Osteoblast (primary cell): ENCODE measurements around the gene ITGA7. TPM values are rescaled to one million over a fixed set of nuclear protein-coding genes. Genes with fewer than 3 reads are reported as not detected.

Source experiments
- DNase-seq: peaks from one replicate; pipeline ENCODE4 v3.0.0; 2011; ENCODE audit warnings: low spot score, mixed read lengths; ENCODE audit not compliant: insufficient read length; ENCODE audit errors: missing footprints
- H2AFZ ChIP-seq: 2 replicates; pipeline ENCODE4 v1.6.0; 2011; ENCODE audit warnings: mild to moderate bottlenecking, low read length
- H3K27ac ChIP-seq: 2 replicates; pipeline ENCODE4 v1.5.1; 2011; ENCODE audit warnings: mild to moderate bottlenecking, low read depth, low read length, moderate library complexity
- H3K27me3 ChIP-seq: 2 replicates; pipeline ENCODE4 v1.6.0; 2012; ENCODE audit warnings: mild to moderate bottlenecking, control low read depth, inconsistent platforms, low read length, moderate library complexity; ENCODE audit not compliant: insufficient read depth
- H3K36me3 ChIP-seq: 2 replicates; pipeline ENCODE4 v1.5.1; 2011; ENCODE audit warnings: mild to moderate bottlenecking, low read length, control low read depth, moderate library complexity; ENCODE audit not compliant: insufficient read depth
- H3K4me1 ChIP-seq: 2 replicates; pipeline ENCODE4 v1.5.1; 2011; ENCODE audit warnings: mild to moderate bottlenecking, low read length, control low read depth, moderate library complexity; ENCODE audit not compliant: insufficient read depth
- H3K4me2 ChIP-seq: 2 replicates; pipeline ENCODE4 v1.6.0; 2011; ENCODE audit warnings: mild to moderate bottlenecking, low read length; ENCODE audit not compliant: insufficient read depth
- H3K4me3 ChIP-seq: fragments of 200-600 bp; sonication (generic); 3 replicates; pipeline ENCODE4 v1.5.1; 2012; ENCODE audit warnings: mild to moderate bottlenecking, low read length, inconsistent platforms; ENCODE audit not compliant: insufficient read depth
- H3K79me2 ChIP-seq: 2 replicates; pipeline ENCODE4 v1.6.0; 2012; ENCODE audit warnings: mild to moderate bottlenecking, low read length, control low read depth, inconsistent platforms; ENCODE audit not compliant: insufficient read depth
- H3K9me3 ChIP-seq: 2 replicates; pipeline ENCODE4 v1.5.1; 2011; ENCODE audit warnings: low read depth, low read length, control low read depth
- H4K20me1 ChIP-seq: 2 replicates; pipeline ENCODE4 v1.6.0; 2012; ENCODE audit warnings: mild to moderate bottlenecking, low read length, control low read depth; ENCODE audit not compliant: insufficient read depth
- CTCF ChIP-seq: IDR thresholded peaks from 2 replicates; pipeline ENCODE4 v1.5.1; 2011; ENCODE audit warnings: mild to moderate bottlenecking, low read depth, low read length, moderate library complexity; ENCODE audit errors: extremely low read depth
- total RNA-seq: library from RNA; depleted of rRNA; stranded (reverse); fragments of >200 nt; gene quantifications from 2 replicates; pipeline ENCODE4 v1.2.3, GENCODE V29; 2012

ITGA7 gene
- total RNA-seq, 1 donor, result 22.4 TPM

DNA sequence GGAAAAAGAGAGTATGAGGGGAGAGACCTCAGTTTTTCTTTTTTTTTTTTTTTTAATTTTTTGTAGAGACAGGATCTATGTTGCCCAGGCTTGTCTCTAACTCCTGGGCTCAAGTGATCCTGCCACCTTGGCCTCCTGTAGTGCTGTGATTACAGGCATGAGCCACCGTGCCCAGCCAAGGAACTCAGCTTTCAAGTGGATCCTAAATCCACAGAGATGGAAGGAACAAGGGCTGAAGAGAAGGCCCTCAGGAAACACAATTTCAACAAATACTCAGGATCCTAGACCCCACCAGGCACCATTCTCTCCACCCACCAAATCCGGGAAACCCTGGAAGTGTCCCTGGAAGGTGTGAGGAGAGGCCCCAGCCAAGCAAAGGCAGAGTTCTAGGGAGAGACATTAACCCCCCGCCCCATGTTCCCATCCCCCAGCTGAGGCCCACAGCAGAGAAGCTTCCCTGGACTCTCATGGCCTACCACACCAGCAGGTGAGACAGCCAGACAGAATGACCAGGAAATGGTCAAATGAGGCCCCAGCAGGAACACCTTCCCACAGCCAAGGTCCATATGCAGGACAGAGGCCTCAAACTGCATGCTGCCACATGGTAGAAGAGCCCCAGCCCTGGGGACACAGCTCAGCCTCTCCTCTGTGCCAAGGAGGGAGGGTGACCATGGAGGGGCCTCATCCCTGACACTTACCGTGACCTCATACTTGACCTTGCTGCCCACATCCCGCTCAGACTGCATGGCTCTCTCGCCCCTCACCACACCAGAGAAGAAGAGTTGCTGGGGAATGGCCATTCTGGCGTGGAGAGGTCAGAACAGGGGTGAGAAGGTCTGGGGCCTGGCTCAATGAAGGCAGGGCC, 14.1 kb downstream of the ITGA7 start:
- Histone ChIP-seq H3K27ac (no peak overlapping the region), H3K4me2 (no peak overlapping the region), H3K79me2 (peaks cover 2% of the 10 kb centered on the region), H3K36me3 (peaks cover 84% of the 10 kb centered on the region), H3K4me1 (no peaks in the 10 kb centered on the region), H2AFZ (no peak overlapping the region), H3K27me3 (no peaks in the 10 kb centered on the region), H3K9me3 (no peaks in the 10 kb centered on the region), H4K20me1 (peaks cover 13% of the 10 kb centered on the region), H3K4me3 (no peak overlapping the region)
- no peak for TF ChIP-seq CTCF
- DNase-seq, result peak; percentile 75

GRCh38 chr12:55692631-55693322, 14.9 kb downstream of the ITGA7 start:
- Histone ChIP-seq H3K36me3 (peaks cover 84% of the 10 kb centered on the region), H3K4me3 (no peak overlapping the region), H3K9me3 (no peaks in the 10 kb centered on the region), H3K79me2 (no peaks in the 10 kb centered on the region), H3K27me3 (no peaks in the 10 kb centered on the region), H3K4me1 (no peaks in the 10 kb centered on the region), H3K27ac (no peak overlapping the region), H4K20me1 (peaks cover 13% of the 10 kb centered on the region), H2AFZ (no peak overlapping the region), H3K4me2 (no peak overlapping the region)
- TF ChIP-seq CTCF, result no peak
- peak; percentile 69 for DNase-seq

DNA sequence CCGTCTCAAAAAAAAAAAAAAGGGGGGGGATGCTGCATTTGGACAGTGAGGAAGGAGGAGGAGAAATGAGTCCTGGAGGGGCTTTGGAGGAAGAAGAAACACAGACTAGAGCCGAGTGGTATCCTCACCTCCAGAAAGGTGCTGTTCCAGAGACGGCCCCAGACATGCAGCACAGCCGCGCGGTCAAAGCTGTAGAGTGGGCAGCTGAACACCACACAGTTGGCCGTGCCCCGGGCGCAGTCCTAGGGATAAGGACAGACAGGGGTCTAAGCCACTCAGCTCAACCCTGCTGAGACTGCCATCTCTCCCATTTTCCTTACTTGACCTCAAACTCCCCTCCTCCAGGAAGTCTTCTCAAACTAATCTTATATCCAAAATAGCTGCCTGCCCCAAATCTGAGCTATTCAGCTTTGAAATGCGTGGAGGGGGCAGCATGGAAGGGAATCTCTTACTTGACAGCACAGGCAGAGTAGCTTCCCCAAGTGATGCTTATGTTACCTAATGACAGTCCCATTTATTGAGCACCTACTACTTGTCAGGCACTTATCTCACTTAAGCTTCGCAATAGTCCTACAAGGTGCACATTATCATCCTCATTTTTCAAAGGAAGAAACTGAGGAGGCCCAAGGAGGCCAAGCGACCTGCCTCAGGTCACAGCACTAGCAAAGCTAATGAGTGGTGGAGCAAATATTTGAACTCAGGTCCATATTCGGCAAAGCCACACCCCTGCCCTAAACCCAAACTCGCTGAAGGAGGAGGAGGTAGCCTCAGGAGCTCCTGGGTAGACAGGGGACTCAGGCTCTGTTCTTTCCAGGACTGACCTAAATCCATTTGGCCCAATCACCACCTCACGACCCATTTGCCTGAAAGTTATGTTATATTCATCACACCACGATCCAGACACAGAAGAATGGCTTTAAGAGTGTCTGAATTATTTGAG, 18.7 kb downstream of the ITGA7 start:
- H3K4me1 ChIP-seq, result no peaks in the 10 kb centered on the region
- no peaks in the 10 kb centered on the region for H3K27me3 ChIP-seq
- no peaks in the 10 kb centered on the region for H3K79me2 ChIP-seq
- no peaks in the 10 kb centered on the region for H3K9me3 ChIP-seq
- no peak for DNase-seq
- no peak overlapping the region for H3K4me2 ChIP-seq
- TF ChIP-seq CTCF, result no peak
- H4K20me1 ChIP-seq, result peaks cover 15% of the 10 kb centered on the region
- H3K36me3 ChIP-seq, result peaks cover 70% of the 10 kb centered on the region
- no peak overlapping the region for H2AFZ ChIP-seq
- H3K27ac ChIP-seq, result no peak overlapping the region
- H3K4me3 ChIP-seq, result no peak overlapping the region
